Suppressor macrophage (primary cell): ENCODE measurements around the gene RLBP1.
A peak's percentile ranks its signal among the peaks of the same experiment; 100 is the strongest.

ENCODE experiments used
- DNase-seq, 4 experiments: peaks; one replicate each; pipeline ENCODE4 v3.0.0-alpha.2; 2020 to 2022

Gene RLBP1

DNA sequence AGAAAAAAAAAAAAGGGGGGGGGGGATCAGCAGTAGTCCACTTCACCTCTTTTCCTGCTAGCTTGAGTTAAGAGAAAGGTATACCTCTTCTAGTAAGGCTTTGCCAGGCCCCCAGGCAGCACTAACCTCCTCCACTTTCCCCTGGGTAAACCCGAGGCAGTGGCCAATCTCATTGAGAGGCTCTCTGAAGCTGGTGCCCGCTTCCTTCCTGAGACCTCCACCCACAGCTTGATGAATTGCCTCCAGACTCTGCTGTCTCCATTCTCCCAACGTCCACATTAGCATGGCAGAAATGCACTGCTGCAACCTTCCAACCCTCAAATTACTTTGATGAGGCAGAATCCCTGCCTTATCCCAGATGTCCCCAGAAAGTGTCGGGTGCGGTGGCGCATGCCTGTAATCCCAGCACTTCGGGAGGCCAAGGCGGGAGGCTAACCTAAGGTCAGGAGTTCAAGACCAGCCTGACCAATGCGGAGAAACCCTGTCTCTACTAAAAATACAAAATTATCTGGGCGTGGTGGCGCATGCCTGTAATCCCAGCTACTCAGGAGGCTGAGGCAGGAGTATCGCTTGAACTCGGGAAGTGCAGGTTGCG lies 15.3 kb downstream of the RLBP1 start:
- peak in 2 of 4 experiments; percentile 5 to 14 for DNase-seq

DNA sequence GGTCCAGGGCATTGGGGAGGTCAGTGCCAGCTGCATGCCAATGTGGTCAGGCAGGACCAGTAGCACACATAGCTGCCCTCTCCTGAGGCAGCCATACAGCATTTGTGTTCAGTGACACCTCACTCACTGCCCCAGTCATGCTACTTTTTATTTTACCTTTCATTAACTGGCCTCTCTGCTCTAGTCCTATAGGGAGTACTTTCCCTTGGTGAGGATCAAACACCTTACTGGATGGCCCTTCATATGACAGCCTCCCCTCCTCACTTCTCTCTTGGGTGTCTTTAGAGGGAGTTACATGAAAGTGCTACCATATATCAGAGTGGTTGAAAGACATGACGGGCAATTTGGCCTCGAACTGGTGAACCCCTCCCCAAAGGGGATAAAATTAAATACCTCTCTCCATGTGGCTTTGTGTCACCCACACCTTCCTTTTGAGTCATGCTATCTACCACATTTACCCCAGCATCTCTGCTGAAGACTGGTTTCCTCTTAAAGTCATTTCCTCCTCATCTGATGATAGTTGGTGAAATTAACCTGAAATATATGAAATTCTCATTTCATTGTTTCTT lies 17.6 kb downstream of the RLBP1 start:
- DNase-seq = peak in 2 of 4 experiments; percentile 15 to 40

DNA sequence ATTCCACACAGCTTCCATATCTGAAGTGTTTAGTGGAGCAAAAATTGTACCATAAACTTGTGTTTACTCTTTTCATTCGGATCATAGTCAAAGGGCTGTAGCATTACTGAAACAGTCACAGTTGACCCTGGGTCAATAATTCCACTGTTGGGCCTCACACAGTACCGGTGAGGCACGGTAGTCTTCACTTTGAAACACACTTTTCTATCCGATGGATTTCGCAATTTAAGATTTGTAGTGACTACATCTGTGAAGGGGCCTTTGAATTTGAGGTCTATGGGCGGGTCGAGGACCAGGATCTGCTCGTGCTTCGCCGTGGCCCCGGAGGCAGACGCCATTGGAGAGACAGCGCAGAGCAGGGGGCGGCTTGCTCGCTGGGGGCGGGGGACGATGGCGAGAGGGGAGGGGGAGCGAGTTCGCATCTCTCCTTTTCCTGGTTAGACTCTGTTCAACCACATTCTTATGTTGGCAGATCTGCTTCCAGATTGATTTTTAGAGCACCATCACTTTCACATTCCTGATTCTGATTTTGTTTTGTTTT lies 19.8 kb downstream of the RLBP1 start:
- no peak for DNase-seq

DNA sequence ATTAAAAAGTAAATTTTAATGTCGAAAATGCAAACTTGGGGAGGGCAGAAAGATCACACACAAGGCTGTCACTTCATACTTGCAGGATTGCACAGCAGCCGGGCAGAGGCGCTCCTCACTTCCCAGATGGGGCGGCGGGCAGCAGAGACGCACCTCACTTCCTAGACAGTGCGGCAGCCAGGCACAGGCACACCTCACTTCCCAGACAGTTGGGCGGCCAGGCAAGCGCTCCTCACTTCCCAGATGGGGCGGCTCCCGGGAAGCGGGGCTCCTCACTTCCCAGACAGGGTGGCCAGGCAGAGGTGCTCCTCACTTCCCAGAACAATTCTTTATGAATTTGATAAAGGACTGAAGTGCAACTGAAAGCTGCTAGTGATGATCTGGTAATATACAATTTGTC lies 21.2 kb downstream of the RLBP1 start:
- no peak for DNase-seq

- no peak for DNase-seq
Observed at GRCh38 chr15:89199746-89200145, 21.6 kb downstream of the RLBP1 start.

GRCh38 chr15:89198934-89199333 lies 22.4 kb downstream of the RLBP1 start:
- no peak for DNase-seq

DNA sequence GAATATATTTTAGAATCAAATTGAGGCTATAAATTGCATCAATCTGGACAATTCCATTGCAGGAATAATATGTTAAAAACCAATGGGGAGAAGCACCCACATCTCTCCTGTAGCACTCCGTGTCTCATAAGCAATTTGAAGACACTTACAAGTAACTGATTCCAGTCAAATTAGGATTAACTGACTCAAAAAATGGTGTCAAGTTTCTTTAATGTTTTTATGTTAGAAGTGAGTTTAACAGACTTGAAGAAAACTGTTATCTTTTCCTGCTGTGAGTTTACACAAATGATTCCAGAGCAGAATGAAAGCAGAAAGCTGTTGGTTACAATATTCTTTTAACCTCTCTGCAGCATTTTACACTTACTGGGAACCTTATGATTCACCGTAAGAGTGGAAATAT lies 23.2 kb downstream of the RLBP1 start:
- no peak for DNase-seq

DNA sequence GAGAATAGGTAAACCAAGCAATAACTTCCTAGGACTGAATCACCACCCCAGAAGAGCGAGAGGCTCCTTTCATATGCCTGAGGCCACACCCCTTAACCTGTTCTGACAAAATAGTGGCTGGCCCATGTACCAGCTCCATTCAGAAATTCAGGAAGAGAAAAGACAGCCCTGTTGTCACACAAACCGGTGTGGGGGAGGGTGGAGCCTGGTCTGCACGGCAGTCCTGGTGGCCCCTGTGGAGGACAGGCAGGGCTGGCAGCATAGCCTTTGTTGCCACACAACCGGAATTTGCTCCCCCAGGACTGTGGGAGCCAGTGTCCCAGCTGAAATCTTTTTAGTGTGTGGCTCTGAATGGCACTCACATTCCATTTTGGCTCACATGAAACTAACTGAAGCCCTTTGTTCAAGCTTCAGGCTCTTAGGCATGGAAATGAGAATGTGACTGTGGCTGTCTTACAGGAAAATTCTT lies 23.8 kb downstream of the RLBP1 start:
- no peak for DNase-seq

GRCh38 chr15:89196994-89197393 lies 24.4 kb downstream of the RLBP1 start:
- no peak for DNase-seq

DNA sequence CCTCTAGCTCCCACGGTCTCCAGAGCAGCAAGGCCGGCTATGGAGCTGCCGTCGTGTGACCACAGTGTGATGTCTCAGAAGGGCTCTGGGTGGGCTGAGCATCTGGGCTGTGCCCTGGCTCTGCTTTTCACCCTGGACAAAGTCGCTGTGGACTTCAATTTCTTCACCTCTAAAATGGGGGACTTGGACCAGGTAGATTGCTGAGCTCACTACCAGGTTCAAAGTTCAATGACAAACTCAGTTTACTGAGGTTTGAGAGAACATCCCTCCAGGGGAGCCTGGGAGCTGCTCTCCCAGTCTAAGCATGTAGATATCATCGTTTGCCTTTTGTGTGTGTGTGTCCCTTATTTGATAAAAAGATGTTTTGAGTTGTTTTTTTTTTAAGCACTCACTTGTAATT lies 25.1 kb downstream of the RLBP1 start:
- DNase-seq = no peak

DNA sequence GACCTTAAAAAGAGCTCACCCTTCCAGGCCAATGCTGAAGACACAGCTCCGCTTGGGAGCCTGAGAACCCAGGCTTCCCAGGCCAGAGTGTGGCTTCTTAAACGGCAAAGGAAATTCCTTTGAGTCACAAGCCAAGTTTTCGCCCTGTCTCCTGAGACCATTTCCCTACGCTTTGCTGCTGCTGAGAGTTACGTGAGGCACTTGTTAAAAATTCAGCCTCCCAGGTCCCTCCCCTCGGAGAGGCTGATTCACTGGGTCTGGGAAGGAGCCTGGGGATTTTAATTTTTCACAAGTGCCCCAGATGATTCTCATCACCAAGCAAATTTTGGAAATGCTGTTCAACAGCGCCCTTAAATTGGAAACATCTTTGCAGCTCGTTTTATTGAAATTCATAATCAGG lies 25.5 kb downstream of the RLBP1 start:
- no peak for DNase-seq

GRCh38 chr15:89194608-89195007 lies 26.8 kb downstream of the RLBP1 start:
- no peak for DNase-seq

DNA sequence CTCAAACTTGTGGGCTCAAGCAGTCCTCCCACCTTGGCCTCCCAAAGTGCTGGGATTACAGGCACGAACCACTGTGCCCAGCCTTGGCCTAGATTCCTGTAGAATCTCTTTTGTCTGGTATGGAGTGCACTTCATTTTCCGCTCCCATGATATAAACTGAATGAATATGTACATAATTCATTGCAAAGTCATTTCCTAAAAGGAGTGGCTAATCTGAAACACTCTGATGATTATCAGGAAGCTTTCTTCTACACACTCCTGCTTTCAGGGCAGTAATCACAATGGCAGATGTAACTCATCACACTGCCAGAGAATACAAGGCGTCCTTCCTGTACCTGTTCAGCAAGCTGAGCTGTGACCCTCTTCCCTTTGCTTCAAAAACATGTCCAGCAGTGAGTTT lies 28.6 kb downstream of the RLBP1 start:
- DNase-seq = no peak

- no peak for DNase-seq
Observed at GRCh38 chr15:89192136-89192535, 29.2 kb downstream of the RLBP1 start.

GRCh38 chr15:89187986-89188514 lies 33.3 kb downstream of the RLBP1 start:
- no peak for DNase-seq

DNA sequence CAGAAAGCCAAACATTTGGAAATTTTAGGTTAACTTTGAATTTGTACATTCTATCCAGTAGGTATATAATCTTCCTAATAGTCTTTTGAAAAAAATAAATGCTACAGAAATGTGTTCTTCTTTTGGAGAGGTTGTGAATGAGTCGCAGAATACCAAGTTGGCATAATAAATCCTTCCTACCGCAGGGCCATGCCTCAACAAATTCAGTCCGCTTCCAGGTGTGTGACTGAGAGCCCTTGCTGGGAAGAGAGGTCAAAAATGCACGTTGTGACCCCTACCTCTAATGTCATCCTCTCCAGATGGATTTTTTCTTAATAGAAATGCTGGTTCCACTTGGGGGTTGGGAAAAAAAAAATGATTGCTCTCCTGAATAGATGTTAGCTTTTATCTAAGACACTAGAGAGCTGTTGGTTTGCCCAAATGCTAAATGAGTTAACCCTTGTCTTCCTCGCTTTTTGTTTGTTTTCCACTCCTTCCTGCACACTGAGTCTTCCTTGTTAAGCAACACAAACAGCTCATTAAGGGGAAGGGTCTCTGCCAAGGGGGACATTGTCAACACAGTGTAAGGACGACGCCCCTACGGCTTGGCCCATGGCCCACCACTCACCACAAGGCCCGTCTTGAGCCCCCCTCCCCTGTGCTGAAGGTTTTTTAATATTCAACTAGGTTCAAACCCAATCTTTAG lies 33.9 kb downstream of the RLBP1 start:
- no peak for DNase-seq

GRCh38 chr15:89186803-89187202 lies 34.6 kb downstream of the RLBP1 start:
- no peak for DNase-seq

- DNase-seq = no peak
Observed at GRCh38 chr15:89184886-89185526, 36.4 kb downstream of the RLBP1 start.

- no peak for DNase-seq
Observed at GRCh38 chr15:89184357-89184756, 37.0 kb downstream of the RLBP1 start.

- DNase-seq = no peak
Observed at GRCh38 chr15:89179966-89180875, 41.2 kb downstream of the RLBP1 start.

- no peak for DNase-seq
Observed at GRCh38 chr15:89178307-89178977, 42.9 kb downstream of the RLBP1 start.
